A549 (cell line): ENCODE measurements around the gene GTPBP1. TPM values are rescaled to one million over a fixed set of nuclear protein-coding genes. Genes with fewer than 3 reads are reported as not detected.
A peak's percentile ranks its signal among the peaks of the same experiment; 100 is the strongest.

ENCODE experiments used
- ATAC-seq, 2 experiments: fragments of 200-7000 bp in 1 of 2; fragments of >200 bp in 1 of 2; cut with Nextera tagmentation in 1 of 2; cut with Tn5 transposase in 1 of 2; 3 replicates each; pipeline versions ENCODE4 v1.8.0 to v1.9.1; 2018 to 2020; ENCODE audit warnings: mild to moderate bottlenecking in 1 of 2, moderate library complexity in 1 of 2
- CTCF ChIA-PET: fragments of 300-600 bp; sonication (Branson Sonifier 250); formaldehyde crosslinking; extraction: SDS; loops from one replicate; lab custom pipeline; 2021; ENCODE audit warnings: antibody characterized with exemption, inconsistent platforms; lab: Yijun Ruan, JAX
- POLR2A ChIA-PET: fragments of 350-600 bp; formaldehyde crosslinking; extraction: SDS; loops from one replicate; lab custom pipeline; 2021; ENCODE audit warnings: antibody characterized with exemption, inconsistent platforms; lab: Yijun Ruan, JAX
- DNase-seq, 2 experiments: peaks; one replicate each; pipeline versions ENCODE4 v3.0.0 to v3.0.0-alpha.2; 2011 to 2016; ENCODE audit warnings: low read depth in 1 of 2, low spot score in 1 of 2
- FAIRE-seq: peaks from 2 replicates; lab custom pipeline; 2011; peaks lifted over from hg19 to GRCh38; lab: Jason Lieb, UNC
- H3K27ac ChIP-seq, 2 experiments: fragments of >200 bp; sonication (Bioruptor Twin); formaldehyde crosslinking; 3 replicates each; pipeline ENCODE4 v1.5.1; 2016 to 2017
- H3K4me1 ChIP-seq: fragments of >200 bp; sonication (Bioruptor Twin); formaldehyde crosslinking; 3 replicates; pipeline ENCODE4 v1.6.1; 2016
- H3K4me2 ChIP-seq: fragments of >200 bp; sonication (Bioruptor Twin); formaldehyde crosslinking; 3 replicates; pipeline ENCODE4 v1.6.1; 2016
- H3K4me3 ChIP-seq: fragments of >200 bp; sonication (Bioruptor Twin); formaldehyde crosslinking; 3 replicates; pipeline ENCODE4 v1.5.1; 2016
- H3K9me3 ChIP-seq: fragments of >200 bp; sonication (Bioruptor Twin); formaldehyde crosslinking; 3 replicates; pipeline ENCODE4 v1.6.1; 2016
- CBX2 ChIP-seq: fragments of 200-600 bp; sonication (generic); IDR thresholded peaks from 2 replicates; pipeline ENCODE4 v1.6.1; 2016; ENCODE audit warnings: low read depth, mild to moderate bottlenecking, borderline replicate concordance
- CBX8 ChIP-seq: fragments of 200-600 bp; sonication (generic); IDR thresholded peaks from 2 replicates; pipeline ENCODE4 v1.6.1; 2016
- CEBPB ChIP-seq, 2 experiments: fragments of >200 bp in 1 of 2; sonication (Bioruptor Twin) in 1 of 2; formaldehyde crosslinking in 1 of 2; IDR thresholded peaks; 2 replicates each; pipeline ENCODE4 v1.6.1; 2012 to 2016
- CTCF ChIP-seq: fragments of >200 bp; sonication (Bioruptor Twin); formaldehyde crosslinking; IDR thresholded peaks from 3 replicates; pipeline ENCODE4 v1.5.1; 2016
- EHMT2 ChIP-seq: fragments of 200-600 bp; sonication (generic); IDR thresholded peaks from 2 replicates; pipeline ENCODE4 v1.6.1; 2016; ENCODE audit warnings: antibody characterized with exemption, low read depth, mild to moderate bottlenecking, moderate library complexity
- ESRRA ChIP-seq: fragments of 150-350 bp; IDR thresholded peaks from 2 replicates; pipeline ENCODE4 v1.6.1; 2014; ENCODE audit warnings: mild to moderate bottlenecking, low read length, borderline replicate concordance
- HDAC2 ChIP-seq: fragments of 200-600 bp; sonication (generic); IDR thresholded peaks from 2 replicates; pipeline ENCODE4 v1.6.1; 2016
- HES2 ChIP-seq: fragments of >200 bp; sonication (Bioruptor Twin); formaldehyde crosslinking; IDR thresholded peaks from 2 replicates; pipeline ENCODE4 v1.6.1; 2016
- HEYL ChIP-seq: fragments of 250-450 bp; sonication (Bioruptor Pico); IDR thresholded peaks from 2 replicates; pipeline ENCODE4 v1.8.0; 2021; ENCODE audit warnings: mild to moderate bottlenecking, moderate library complexity
- HOXB5 ChIP-seq: fragments of 250-450 bp; sonication (Bioruptor Pico); IDR thresholded peaks from 2 replicates; pipeline ENCODE4 v1.5.0; 2020; ENCODE audit warnings: mild to moderate bottlenecking, moderate library complexity
- JUN ChIP-seq, 2 experiments: fragments of >200 bp; sonication (Bioruptor Twin); formaldehyde crosslinking; IDR thresholded peaks; 2 replicates in 1 of 2; 3 replicates in 1 of 2; pipeline ENCODE4 v1.6.1; 2016 to 2017
- JUNB ChIP-seq: fragments of >200 bp; sonication (Bioruptor Twin); formaldehyde crosslinking; IDR thresholded peaks from 2 replicates; pipeline ENCODE4 v1.6.1; 2016
- KDM5A ChIP-seq: fragments of 200-600 bp; sonication (generic); IDR thresholded peaks from 2 replicates; pipeline ENCODE4 v1.6.1; 2016; ENCODE audit warnings: antibody characterized with exemption, mild to moderate bottlenecking
- NPAS2 ChIP-seq: fragments of 250-450 bp; sonication (Bioruptor Pico); IDR thresholded peaks from 2 replicates; pipeline ENCODE4 v1.8.0; 2022; ENCODE audit warnings: mild to moderate bottlenecking, moderate library complexity, borderline replicate concordance
- NR3C1 ChIP-seq: fragments of >200 bp; sonication (Bioruptor Twin); formaldehyde crosslinking; IDR thresholded peaks from 3 replicates; pipeline ENCODE4 v1.6.1; 2017
- PBX3 ChIP-seq: IDR thresholded peaks from 2 replicates; pipeline ENCODE4 v1.6.1; 2012
- POLR2AphosphoS2 ChIP-seq: conservative IDR thresholded peaks from 2 replicates; pipeline ENCODE4 v1.6.1; 2012; ENCODE audit warnings: low read length, improper control_type of control experiment, inconsistent platforms
- RAD21 ChIP-seq, 2 experiments: fragments of >200 bp in 1 of 2; sonication (Bioruptor Twin) in 1 of 2; formaldehyde crosslinking in 1 of 2; IDR thresholded peaks in 1 of 2; conservative IDR thresholded peaks in 1 of 2; 2 replicates in 1 of 2; 3 replicates in 1 of 2; pipeline ENCODE4 v1.6.1; 2012 to 2018; ENCODE audit warnings: inconsistent platforms in 1 of 2
- RCOR1 ChIP-seq: fragments of 150-350 bp; IDR thresholded peaks from 2 replicates; pipeline ENCODE4 v1.6.1; 2014; ENCODE audit warnings: antibody characterized with exemption, low read length, low read depth
- REST ChIP-seq: fragments of 200-600 bp; sonication (generic); IDR thresholded peaks from 2 replicates; pipeline ENCODE4 v1.6.1; 2016; ENCODE audit warnings: antibody characterized with exemption, mild to moderate bottlenecking, moderate library complexity
- SREBF2 ChIP-seq: fragments of 450-650 bp; IDR thresholded peaks from 2 replicates; pipeline ENCODE4 v1.6.1; 2014; ENCODE audit warnings: mild to moderate bottlenecking, moderate library complexity
- TP53 ChIP-seq: fragments of 250-450 bp; sonication (Bioruptor Pico); IDR thresholded peaks from 2 replicates; pipeline ENCODE4 v1.5.0; 2021; ENCODE audit warnings: mild to moderate bottlenecking, moderate library complexity
- USF2 ChIP-seq: fragments of 450-650 bp; IDR thresholded peaks from 2 replicates; pipeline ENCODE4 v1.6.1; 2014; ENCODE audit warnings: antibody characterized with exemption
- ZC3H11A ChIP-seq: fragments of 450-650 bp; IDR thresholded peaks from 2 replicates; pipeline ENCODE4 v1.6.1; 2014; ENCODE audit warnings: antibody characterized with exemption, mild to moderate bottlenecking
- ZFP36 ChIP-seq: fragments of 450-650 bp; IDR thresholded peaks from 2 replicates; pipeline ENCODE4 v1.6.1; 2014; ENCODE audit warnings: borderline replicate concordance; ENCODE audit not compliant: partially characterized antibody
- ZNF302 ChIP-seq: fragments of 250-450 bp; sonication (Bioruptor Pico); IDR thresholded peaks from 2 replicates; pipeline ENCODE4 v1.9.0; 2021; ENCODE audit warnings: inconsistent platforms, mild to moderate bottlenecking, moderate library complexity
- WGBS: methylation state at CpG from one replicate; pipeline ENCODE4 v1.1.6; 2017; ENCODE audit errors: missing lambda C conversion rate; 5-methylcytosine and 5-hydroxymethylcytosine counted together
- polyA plus RNA-seq, 4 experiments: library from polyadenylated mRNA; depleted of rRNA in 3 of 4; stranded (reverse); fragments of >200 nt; fragmentation: RNase III in 1 of 4; extraction: RNeasy Plus Mini Kit Qiagen cat#74134 plus additional on column Dnase treatment in 1 of 4; gene quantifications; 2 replicates in 3 of 4; 3 replicates in 1 of 4; pipeline ENCODE4 v1.2.3, GENCODE V29; 2011 to 2017

GTPBP1 gene
- polyA plus RNA-seq, 2 of the 4 experiments (the other 2 are of a cell fraction) = 9.0 to 15.1 TPM

GRCh38 chr22:38740116-38740723, 34.5 kb downstream of the GTPBP1 start:
- DNase-seq (no peak), ATAC-seq (no peak), FAIRE-seq (no peak)
- H3K4me3 ChIP-seq = no peak overlapping the region
- H3K4me1 ChIP-seq = no peaks in the 10 kb centered on the region
- 95% methylated on average over 5 of the region's 15 CpGs for WGBS
- no peak for TF ChIP-seq JUNB
- TF ChIP-seq KDM5A = no peak
- no peak for TF ChIP-seq ZNF302 (CRISPR knock-in tag)
- no peak for TF ChIP-seq PBX3
- TF ChIP-seq ZC3H11A = no peak
- no peak for TF ChIP-seq HDAC2
- no peak for TF ChIP-seq EHMT2
- TF ChIP-seq SREBF2 = no peak
- no peak for TF ChIP-seq CBX8
- TF ChIP-seq TP53 = no peak
- no peak for TF ChIP-seq CEBPB (IDR thresholded peaks at IDR 0.05)
- TF ChIP-seq NPAS2 (CRISPR knock-in tag) = no peak
- TF ChIP-seq ESRRA = no peak
- no peak for TF ChIP-seq RCOR1
- TF ChIP-seq CBX2 = no peak
- TF ChIP-seq CTCF = no peak
- TF ChIP-seq USF2 = no peak
- no peak for TF ChIP-seq HES2
- TF ChIP-seq JUN (IDR thresholded peaks at IDR 0.05) = no peak
- no peak overlapping the region for H3K27ac ChIP-seq
- H3K4me2 ChIP-seq = no peak overlapping the region
- H3K9me3 ChIP-seq = no peaks in the 10 kb centered on the region
- ChIA-PET CTCF (interaction anchor here (1.0 to 3.1 kb wide), 8 partner anchors 8 to 130 kb away, joined by 3 to 10 read pairs (median 4); partner anchors contain the start of gene NPTXR), POLR2A (no interaction called here)

- peak in 1 of 2 experiments; percentile 27; a peak in 1 of 6 replicates for ATAC-seq
- no peak overlapping the region for H3K4me3 ChIP-seq
- DNase-seq = no peak
- H3K4me1 ChIP-seq = no peaks in the 10 kb centered on the region
- WGBS = 86% methylated on average over 5 of the region's 8 CpGs
- FAIRE-seq = no peak
- no peaks in the 10 kb centered on the region for H3K9me3 ChIP-seq
- POLR2A ChIA-PET = no interaction called here
- no peak overlapping the region for H3K4me2 ChIP-seq
- peak in 1 of 2 experiments; percentile 10; a peak in 1 of 5 replicates for TF ChIP-seq RAD21 (conservative IDR thresholded peaks at IDR 0.05 in 1 of 2, IDR thresholded peaks at IDR 0.05 in 1 of 2)
- no peak for TF ChIP-seq JUNB
- TF ChIP-seq, all 56 proteins: peak for 1
- CTCF ChIA-PET = interaction anchor here (0.7 to 3.1 kb wide), 8 partner anchors 9 to 129 kb away, joined by 3 to 10 read pairs (median 4); partner anchors contain the start of gene NPTXR
- H3K27ac ChIP-seq = no peak overlapping the region
Measured at GRCh38 chr22:38740754-38741153, 35.0 kb downstream of the GTPBP1 start.

GRCh38 chr22:38741166-38741565, 35.4 kb downstream of the GTPBP1 start:
- no peak for FAIRE-seq
- H3K4me3 ChIP-seq = no peak overlapping the region
- CTCF ChIA-PET = interaction anchor here (0.7 to 3.1 kb wide), 5 partner anchors 9 to 28 kb away, joined by 3 to 10 read pairs (median 4); no protein-coding TSS in a partner anchor
- no peak for DNase-seq
- no peak for ATAC-seq
- no peaks in the 10 kb centered on the region for H3K9me3 ChIP-seq
- no peak overlapping the region for H3K4me2 ChIP-seq
- POLR2A ChIA-PET = interaction anchor here (0.6 kb wide), 1 partner anchor 450 kb away, joined by 12 read pairs; no protein-coding TSS in a partner anchor
- H3K4me1 ChIP-seq = no peaks in the 10 kb centered on the region
- H3K27ac ChIP-seq = no peak overlapping the region
- whole genome bisulfite sequencing = 98% methylated on average over 8 of the region's 9 CpGs
- TF ChIP-seq POLR2AphosphoS2 = no peak
- no peak for TF ChIP-seq NR3C1
- no peak for TF ChIP-seq JUN (IDR thresholded peaks at IDR 0.05)
- no peak for TF ChIP-seq HEYL (CRISPR knock-in tag)
- no peak for TF ChIP-seq HOXB5 (CRISPR knock-in tag)
- no peak for TF ChIP-seq ZFP36
- no peak for TF ChIP-seq USF2
- no peak for TF ChIP-seq RCOR1
- TF ChIP-seq REST = no peak
